ENCODE data around the gene OR5K3. TPM values are rescaled to one million over a fixed set of nuclear protein-coding genes. Genes with fewer than 3 reads are reported as not detected.
"Not testable (repeated sequence)": the region's sequence is repeated elsewhere in the genome, so short reads cannot be mapped to it uniquely, and the experiment has no call there.

OR5K3 gene
- total RNA-seq, 1 donor, result not detected

DNA sequence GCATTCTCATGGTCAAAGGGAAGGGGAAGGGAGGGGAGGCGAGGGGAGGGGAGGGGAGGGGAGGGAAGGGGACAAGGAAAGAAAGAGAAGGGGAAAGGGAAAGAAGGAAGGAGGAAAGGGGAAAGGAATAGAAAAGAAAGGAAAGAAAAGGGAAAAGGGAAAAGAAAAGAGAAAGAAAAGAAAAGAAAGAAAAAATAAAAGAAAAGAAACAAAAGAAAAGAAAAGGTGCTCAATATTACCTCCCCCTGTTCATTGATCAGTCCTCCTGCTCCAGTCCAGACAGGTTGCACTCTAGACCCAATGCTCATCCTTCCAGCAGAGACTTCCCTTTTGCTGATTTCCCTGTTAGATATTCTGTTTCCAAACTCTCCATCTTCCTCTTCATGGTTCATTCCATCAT, 18.0 kb upstream of the OR5K3 start:
- TF ChIP-seq, protein P1, sequence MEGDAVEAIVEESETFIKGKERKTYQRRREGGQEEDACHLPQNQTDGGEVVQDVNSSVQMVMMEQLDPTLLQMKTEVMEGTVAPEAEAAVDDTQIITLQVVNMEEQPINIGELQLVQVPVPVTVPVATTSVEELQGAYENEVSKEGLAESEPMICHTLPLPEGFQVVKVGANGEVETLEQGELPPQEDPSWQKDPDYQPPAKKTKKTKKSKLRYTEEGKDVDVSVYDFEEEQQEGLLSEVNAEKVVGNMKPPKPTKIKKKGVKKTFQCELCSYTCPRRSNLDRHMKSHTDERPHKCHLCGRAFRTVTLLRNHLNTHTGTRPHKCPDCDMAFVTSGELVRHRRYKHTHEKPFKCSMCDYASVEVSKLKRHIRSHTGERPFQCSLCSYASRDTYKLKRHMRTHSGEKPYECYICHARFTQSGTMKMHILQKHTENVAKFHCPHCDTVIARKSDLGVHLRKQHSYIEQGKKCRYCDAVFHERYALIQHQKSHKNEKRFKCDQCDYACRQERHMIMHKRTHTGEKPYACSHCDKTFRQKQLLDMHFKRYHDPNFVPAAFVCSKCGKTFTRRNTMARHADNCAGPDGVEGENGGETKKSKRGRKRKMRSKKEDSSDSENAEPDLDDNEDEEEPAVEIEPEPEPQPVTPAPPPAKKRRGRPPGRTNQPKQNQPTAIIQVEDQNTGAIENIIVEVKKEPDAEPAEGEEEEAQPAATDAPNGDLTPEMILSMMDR (IDR thresholded peaks at IDR 0.05; ENCODE audit: insufficient read depth, low read length), result no peak
- H3K4me3 ChIP-seq (ENCODE audit: low read depth, low read length), result no peak overlapping the region
- no peak for DNase-seq (ENCODE audit: low read depth)

DNA sequence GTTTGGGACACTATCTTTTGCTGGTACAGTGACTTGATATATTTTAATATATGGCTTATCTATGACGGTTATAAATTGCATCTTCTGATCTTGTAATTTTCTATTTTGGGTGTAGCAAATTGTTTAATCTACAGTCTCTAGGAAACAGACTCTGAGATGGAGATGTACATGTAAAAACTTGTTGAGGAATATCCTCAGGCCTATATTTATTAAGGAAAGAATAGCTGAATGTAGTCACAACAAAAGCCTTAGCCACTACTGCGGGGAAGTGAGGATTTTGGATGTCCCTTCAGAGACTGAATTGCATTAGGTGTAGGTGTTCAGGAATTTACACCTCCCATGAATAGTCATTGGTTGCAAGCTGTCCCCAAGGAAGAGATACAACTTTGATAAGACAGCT, 13.8 kb upstream of the OR5K3 start:
- no peak for DNase-seq (ENCODE audit: low read depth)
- TF ChIP-seq, protein P1 (IDR thresholded peaks at IDR 0.05; ENCODE audit: insufficient read depth, low read length), result no peak
- H3K4me3 ChIP-seq (ENCODE audit: low read depth, low read length), result no peak overlapping the region

DNA sequence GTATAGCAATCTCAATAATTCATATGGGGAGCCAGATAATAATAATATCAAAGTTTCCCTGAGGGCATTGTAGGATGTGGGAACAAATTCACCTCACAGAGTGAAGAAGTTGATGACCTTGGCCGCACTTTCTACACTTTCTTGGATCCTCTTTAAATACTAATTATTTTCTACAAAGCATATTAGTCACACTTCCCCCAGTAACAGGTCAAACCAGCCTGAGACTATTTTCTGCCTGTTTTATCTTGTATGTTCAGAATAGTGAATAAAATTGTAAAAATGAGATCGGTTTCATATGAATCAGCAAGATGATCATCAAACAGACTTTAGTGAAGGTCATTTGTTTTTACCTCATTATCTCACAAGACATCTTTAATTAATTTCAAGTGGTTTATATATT, 2.3 kb upstream of the OR5K3 start:
- DNase-seq (ENCODE audit: low read depth), result no peak
- H3K4me3 ChIP-seq (ENCODE audit: low read depth, low read length), result no peak overlapping the region
- TF ChIP-seq, protein P1 (IDR thresholded peaks at IDR 0.05; ENCODE audit: insufficient read depth, low read length), result no peak

DNA sequence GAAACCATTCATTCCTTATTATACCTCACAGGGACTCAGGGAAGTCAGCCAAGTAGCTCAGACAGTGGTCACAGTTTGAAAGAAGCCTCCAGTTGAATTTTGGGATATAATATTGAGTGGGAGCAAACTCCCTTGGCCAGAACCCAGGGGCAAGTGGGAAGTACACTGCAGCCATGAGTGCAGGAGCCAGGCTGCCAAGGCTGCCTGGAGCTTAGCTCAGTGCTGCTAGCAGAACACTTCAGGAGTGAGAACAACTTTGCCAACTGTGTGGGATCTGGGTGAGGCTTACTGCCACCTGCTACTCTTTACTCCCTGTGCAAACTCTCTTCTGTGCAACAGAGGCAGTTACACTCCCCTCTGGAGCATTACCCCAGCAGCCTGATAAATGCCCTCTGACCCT, 4.6 kb downstream of the OR5K3 start:
- TF ChIP-seq, protein P1 (IDR thresholded peaks at IDR 0.05; ENCODE audit: insufficient read depth, low read length), result no peak
- DNase-seq (ENCODE audit: low read depth), result no peak
- no peak overlapping the region for H3K4me3 ChIP-seq (ENCODE audit: low read depth, low read length)

DNA sequence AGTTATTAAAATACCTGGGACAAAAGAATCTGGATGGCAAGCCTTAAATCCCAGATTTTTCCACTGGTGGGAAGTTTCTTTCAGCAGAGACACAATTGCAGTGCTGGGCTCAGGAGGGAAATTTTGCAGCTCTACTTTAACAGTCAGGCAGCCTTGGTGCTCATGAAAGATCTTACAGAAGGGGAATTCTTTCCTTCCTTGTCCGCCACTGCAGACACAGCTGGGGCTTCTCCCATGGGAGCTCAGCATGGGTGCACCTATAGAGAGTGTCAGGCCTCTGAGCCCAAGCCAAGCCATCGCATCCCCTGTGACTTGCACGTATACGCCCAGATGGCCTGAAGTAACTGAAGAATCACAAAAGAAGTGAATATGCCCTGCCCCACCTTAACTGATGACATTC, 6.0 kb downstream of the OR5K3 start:
- not testable (repeated sequence) for H3K4me3 ChIP-seq (ENCODE audit: low read depth, low read length); DNase-seq (ENCODE audit: low read depth)

DNA sequence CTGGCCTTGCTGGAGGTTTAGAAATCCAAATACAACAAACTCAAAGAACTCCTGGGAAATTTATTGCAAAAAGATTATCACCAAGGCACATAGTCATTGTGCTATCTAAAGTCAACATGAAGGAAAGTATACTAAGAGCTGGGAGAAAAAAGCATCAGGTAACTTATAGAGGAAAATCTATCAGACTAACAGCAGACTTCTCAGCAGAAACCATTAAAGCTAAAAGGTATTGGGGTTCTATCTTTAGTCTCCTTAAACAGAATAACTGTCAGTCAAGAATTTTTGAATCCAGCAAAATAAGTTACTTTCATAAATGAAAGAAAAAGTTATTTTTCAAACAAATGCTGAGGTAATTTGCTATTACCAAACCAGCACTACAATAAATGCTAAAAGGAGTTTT, 8.0 kb downstream of the OR5K3 start:
- TF ChIP-seq, protein P1 (IDR thresholded peaks at IDR 0.05; ENCODE audit: insufficient read depth, low read length), result no peak
- no peak overlapping the region for H3K4me3 ChIP-seq (ENCODE audit: low read depth, low read length)
- DNase-seq (ENCODE audit: low read depth), result no peak

DNA sequence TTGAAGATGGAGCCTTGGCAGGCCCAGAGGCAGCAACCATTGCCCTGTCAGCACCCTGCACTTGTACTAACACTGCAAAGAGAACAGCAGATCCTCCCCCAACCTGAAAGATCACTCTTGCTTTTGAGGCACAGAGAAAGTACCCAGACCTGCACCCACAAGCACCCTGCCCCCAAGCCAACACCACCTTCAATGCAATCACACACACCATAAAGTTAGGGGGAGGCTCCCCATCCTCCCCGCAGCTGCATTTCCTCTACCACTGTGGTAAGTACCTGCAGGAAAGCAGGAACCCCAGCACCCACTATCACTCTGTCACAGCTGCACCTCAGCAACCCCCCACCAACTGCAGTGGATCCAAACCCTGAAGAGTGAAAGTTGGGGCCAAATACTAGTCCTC, 12.0 kb downstream of the OR5K3 start:
- TF ChIP-seq, protein P1 (IDR thresholded peaks at IDR 0.05; ENCODE audit: insufficient read depth, low read length), result no peak
- no peak for DNase-seq (ENCODE audit: low read depth)
- no peak overlapping the region for H3K4me3 ChIP-seq (ENCODE audit: low read depth, low read length)

Data from fibroblast of the aortic adventitia (primary cell).